Esophagus muscularis mucosa (tissue), 4 donors: ENCODE data around the gene AK5. TPM values are rescaled to one million over a fixed set of nuclear protein-coding genes. Genes with fewer than 3 reads are reported as not detected.

Experiments
- DNase-seq: peaks from one replicate; pipeline ENCODE4 v3.0.0-alpha.2; 2017; ENCODE audit errors: extremely low spot score
- H3K27ac ChIP-seq, 4 donors: fragments of 200-600 bp; sonication (generic); replicated peaks in 1 of 4; 1 replicate in 3 of 4; 2 replicates in 1 of 4; pipeline ENCODE4 v1.5.1; 2016 to 2019; ENCODE audit warnings: mild to moderate bottlenecking in 1 of 4
- H3K27me3 ChIP-seq, 4 donors: fragments of 200-600 bp; sonication (generic); one replicate each; pipeline versions ENCODE4 v1.5.1 to v1.6.0; 2016 to 2019
- H3K36me3 ChIP-seq, 4 donors: fragments of 200-600 bp; sonication (generic); one replicate each; pipeline ENCODE4 v1.5.1; 2016 to 2019
- H3K4me1 ChIP-seq, 4 donors: fragments of 200-600 bp; sonication (generic); one replicate each; pipeline ENCODE4 v1.5.1; 2016 to 2019
- H3K4me3 ChIP-seq, 4 donors: fragments of 200-600 bp; sonication (generic); 1 replicate in 2 of 4; 2 replicates in 2 of 4; pipeline ENCODE4 v1.5.1; 2016 to 2019; ENCODE audit warnings: mild to moderate bottlenecking in 4 of 4, moderate library complexity in 1 of 4
- H3K9me3 ChIP-seq, 4 donors: fragments of 200-600 bp; sonication (generic); 1 replicate in 3 of 4; 2 replicates in 1 of 4; pipeline ENCODE4 v1.5.1; 2016 to 2019
- CTCF ChIP-seq, 3 experiments: fragments of 200-600 bp in 2 of 3; fragments of 450-650 bp in 1 of 3; sonication (generic) in 2 of 3; IDR thresholded peaks; one replicate each; pipeline ENCODE4 v1.5.1; 2017 to 2019; ENCODE audit warnings: antibody characterized with exemption in 3 of 3, mild to moderate bottlenecking in 2 of 3, moderate library complexity in 1 of 3
- EP300 ChIP-seq: sonication (generic); formaldehyde crosslinking; IDR thresholded peaks from one replicate; pipeline ENCODE4 v1.6.1; 2017; ENCODE audit warnings: antibody characterized with exemption
- POLR2A ChIP-seq: fragments of 450-650 bp; IDR thresholded peaks from one replicate; pipeline ENCODE4 v1.6.1; 2017; ENCODE audit warnings: antibody characterized with exemption, moderate library complexity, mild to moderate bottlenecking, low read depth
- POLR2AphosphoS5 ChIP-seq, 2 donors: sonication (generic); formaldehyde crosslinking; IDR thresholded peaks; one replicate each; pipeline ENCODE4 v1.6.1; 2017; ENCODE audit warnings: antibody characterized with exemption in 2 of 2
- WGBS: methylation state at CpG from one replicate; pipeline ENCODE4 v1.1.5; 2018; 5-methylcytosine and 5-hydroxymethylcytosine counted together
- intact Hi-C: fragments of 100-400 bp; cut with DNase I; formaldehyde crosslinking; loops from one replicate; pipeline ENCODE4 v1.15.1; 2023
- total RNA-seq, 4 donors: library from RNA; depleted of rRNA; stranded (reverse); fragments of >200 nt; gene quantifications; one replicate each; pipeline versions ENCODE4 v1.1.0 to v1.2.1, GENCODE V29; 2016

AK5 gene
- total RNA-seq, 4 donors from 2014 or later: 0.97 to 2.5 (median 2.0) TPM

- Histone ChIP-seq H3K36me3 (no peaks in the 10 kb centered on the region), H3K4me1 (no peaks in the 10 kb centered on the region), H3K27ac (no peak overlapping the region), H3K27me3 (no peaks in the 10 kb centered on the region), H3K4me3 (no peak overlapping the region), H3K9me3 (peaks cover 0 to 5% (median 0%) of the 10 kb centered on the region in 4 donors)
- no peak for DNase-seq
- intact Hi-C loops: no loop called here
- TF ChIP-seq EP300 (no peak), POLR2A (no peak), POLR2AphosphoS5 (IDR thresholded peaks at IDR 0.05) (no peak)
These were observed 78.4 kb downstream of the AK5 start for GRCh38 chr1:77360256-77360655.

- Histone ChIP-seq H3K36me3 (no peaks in the 10 kb centered on the region), H3K27ac (no peak overlapping the region), H3K4me3 (no peak overlapping the region), H3K9me3 (no peaks in the 10 kb centered on the region), H3K27me3 (no peaks in the 10 kb centered on the region), H3K4me1 (no peaks in the 10 kb centered on the region)
- 95% methylated on average over 7 of the region's 7 CpGs for WGBS
- no peak for DNase-seq
- TF ChIP-seq EP300 (no peak), CTCF (IDR thresholded peaks at IDR 0.05) (no peak), POLR2A (no peak), POLR2AphosphoS5 (IDR thresholded peaks at IDR 0.05) (no peak)
- intact Hi-C loops: no loop called here
These were observed 79.8 kb downstream of the AK5 start for GRCh38 chr1:77361621-77362020.

- no peak overlapping the region for H3K27ac ChIP-seq
These were observed 88.3 kb downstream of the AK5 start for GRCh38 chr1:77370161-77370560.

GRCh38 chr1:77370583-77371306, 88.9 kb downstream of the AK5 start:
- Histone ChIP-seq H3K4me1 (no peaks in the 10 kb centered on the region), H3K36me3 (no peaks in the 10 kb centered on the region), H3K27me3 (no peaks in the 10 kb centered on the region), H3K27ac (no peak overlapping the region), H3K9me3 (no peaks in the 10 kb centered on the region), H3K4me3 (no peak overlapping the region)
- no peak for DNase-seq
- 61% methylated on average over 2 of the region's 2 CpGs for WGBS
- intact Hi-C loops: no loop called here
- TF ChIP-seq POLR2A (no peak), POLR2AphosphoS5 (IDR thresholded peaks at IDR 0.05) (no peak), EP300 (no peak), CTCF (IDR thresholded peaks at IDR 0.05) (no peak)

More at GRCh38 chr1:77370161-77370560, 88.3 kb downstream of the AK5 start:
- 54% methylated on average over 4 of the region's 4 CpGs for WGBS
- no peak overlapping the region for H3K4me3 ChIP-seq
- no peaks in the 10 kb centered on the region for H3K4me1 ChIP-seq
- intact Hi-C loops: no loop called here
- no peak for DNase-seq
- TF ChIP-seq POLR2A (no peak), POLR2AphosphoS5 (IDR thresholded peaks at IDR 0.05) (no peak)
- H3K27me3 ChIP-seq: no peaks in the 10 kb centered on the region
- H3K36me3 ChIP-seq: no peaks in the 10 kb centered on the region
- no peaks in the 10 kb centered on the region for H3K9me3 ChIP-seq

- no peak for TF ChIP-seq POLR2A
- TF ChIP-seq CTCF (IDR thresholded peaks at IDR 0.05): no peak
- TF ChIP-seq EP300: no peak
- TF ChIP-seq POLR2AphosphoS5 (IDR thresholded peaks at IDR 0.05): no peak
- WGBS: 67% methylated on average over 1 of the region's 1 CpG
- intact Hi-C loops: no loop called here
These were observed 89.6 kb downstream of the AK5 start for GRCh38 chr1:77371396-77371795.

GRCh38 chr1:77373702-77374101, 91.9 kb downstream of the AK5 start:
- Histone ChIP-seq H3K4me1 (no peaks in the 10 kb centered on the region), H3K27ac (no peak overlapping the region), H3K4me3 (no peak overlapping the region), H3K36me3 (no peaks in the 10 kb centered on the region), H3K27me3 (no peaks in the 10 kb centered on the region), H3K9me3 (no peaks in the 10 kb centered on the region)
- no peak for DNase-seq
- intact Hi-C loops: no loop called here
- 96% methylated on average over 3 of the region's 3 CpGs for WGBS
- TF ChIP-seq POLR2AphosphoS5 (IDR thresholded peaks at IDR 0.05) (no peak), EP300 (no peak), POLR2A (no peak), CTCF (IDR thresholded peaks at IDR 0.05) (no peak)

More at GRCh38 chr1:77371396-77371795, 89.6 kb downstream of the AK5 start:
- H3K27ac ChIP-seq: no peak overlapping the region
- no peak overlapping the region for H3K4me3 ChIP-seq
- H3K4me1 ChIP-seq: no peaks in the 10 kb centered on the region
- no peak for DNase-seq
- no peaks in the 10 kb centered on the region for H3K9me3 ChIP-seq
- no peaks in the 10 kb centered on the region for H3K36me3 ChIP-seq
- H3K27me3 ChIP-seq: no peaks in the 10 kb centered on the region
